ENCODE results near the gene AKAP9.
A peak's percentile ranks its signal among the peaks of the same experiment; 100 is the strongest.
"Not testable (repeated sequence)": the region's sequence is repeated elsewhere in the genome, so short reads cannot be mapped to it uniquely, and the experiment has no call there.

The AKAP9 gene

DNA sequence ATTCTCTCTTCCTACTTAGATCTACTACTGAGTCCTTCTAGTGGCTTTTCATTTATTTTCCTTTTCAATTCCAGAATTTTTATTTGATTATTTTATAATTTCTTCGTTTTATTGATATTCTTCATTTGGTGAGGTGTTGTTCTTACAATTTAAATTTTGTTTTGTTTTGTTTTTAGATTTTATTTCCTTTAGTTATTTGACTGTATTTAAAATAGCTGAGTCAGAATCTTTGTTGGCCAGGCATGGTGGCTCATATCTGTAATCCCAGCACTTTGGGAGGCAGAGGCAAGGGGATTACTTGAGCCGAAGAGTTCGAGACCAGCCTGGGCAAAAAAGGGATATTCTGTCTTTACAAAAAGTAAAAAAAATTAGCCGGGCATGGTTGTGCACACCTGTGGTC lies 36.1 kb downstream of the AKAP9 start:
- Mint-ChIP-seq H3K9me3 (peaks cover under 1% of the 10 kb centered on the region), H3K36me3 (ENCODE audit: low read depth) (peaks cover 20% of the 10 kb centered on the region), H3K4me1 (no peaks in the 10 kb centered on the region), H3K27me3 (ENCODE audit: low read depth, poor library complexity) (no peaks in the 10 kb centered on the region), H3K4me3 (no peak overlapping the region), H3K27ac (no peak overlapping the region)
- no peak for TF ChIP-seq CTCF (IDR thresholded peaks at IDR 0.05)
- DNase-seq = no peak

DNA sequence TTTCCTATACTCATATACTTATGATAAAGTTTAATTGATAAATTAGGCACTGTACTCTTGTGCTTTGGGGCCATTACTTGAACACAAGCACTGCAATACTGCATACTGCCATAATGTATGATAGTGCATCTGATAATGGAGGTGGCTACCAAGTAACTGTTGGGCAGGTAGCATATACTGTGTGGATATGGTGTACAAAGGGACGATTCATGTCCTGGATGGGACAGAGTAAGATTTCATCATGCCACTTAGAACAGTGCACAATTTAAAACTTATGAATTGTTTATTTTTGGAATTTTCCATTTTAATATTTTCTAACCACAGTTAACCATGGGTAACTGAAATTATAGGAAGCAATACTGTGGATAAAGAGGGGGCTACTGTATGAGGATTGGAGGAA lies 38.9 kb downstream of the AKAP9 start:
- H3K36me3 Mint-ChIP-seq (ENCODE audit: low read depth) = peaks cover 46% of the 10 kb centered on the region
- no peak overlapping the region for H3K27ac Mint-ChIP-seq
- DNase-seq = no peak
- no peaks in the 10 kb centered on the region for H3K27me3 Mint-ChIP-seq (ENCODE audit: low read depth, poor library complexity)
- TF ChIP-seq CTCF (IDR thresholded peaks at IDR 0.05) = no peak
- no peaks in the 10 kb centered on the region for H3K4me1 Mint-ChIP-seq
- peaks cover 29% of the 10 kb centered on the region for H3K9me3 Mint-ChIP-seq
- H3K4me3 Mint-ChIP-seq = no peak overlapping the region

GRCh38 chr7:91982352-91982751 lies 41.7 kb downstream of the AKAP9 start:
- H3K9me3 Mint-ChIP-seq = peaks cover 37% of the 10 kb centered on the region
- not testable (repeated sequence) for H3K27ac Mint-ChIP-seq; H3K4me3 Mint-ChIP-seq; DNase-seq; H3K4me1 Mint-ChIP-seq; H3K27me3 Mint-ChIP-seq (ENCODE audit: low read depth, poor library complexity)
- peaks cover 64% of the 10 kb centered on the region for H3K36me3 Mint-ChIP-seq (ENCODE audit: low read depth)

GRCh38 chr7:91988213-91988612 lies 47.6 kb downstream of the AKAP9 start:
- Mint-ChIP-seq H3K36me3 (ENCODE audit: low read depth) (peaks cover 44% of the 10 kb centered on the region), H3K9me3 (peaks cover 22% of the 10 kb centered on the region), H3K27ac (no peak overlapping the region), H3K4me3 (no peak overlapping the region), H3K4me1 (no peaks in the 10 kb centered on the region), H3K27me3 (ENCODE audit: low read depth, poor library complexity) (no peaks in the 10 kb centered on the region)
- no peak for DNase-seq
- no peak for TF ChIP-seq CTCF (IDR thresholded peaks at IDR 0.05)

DNA sequence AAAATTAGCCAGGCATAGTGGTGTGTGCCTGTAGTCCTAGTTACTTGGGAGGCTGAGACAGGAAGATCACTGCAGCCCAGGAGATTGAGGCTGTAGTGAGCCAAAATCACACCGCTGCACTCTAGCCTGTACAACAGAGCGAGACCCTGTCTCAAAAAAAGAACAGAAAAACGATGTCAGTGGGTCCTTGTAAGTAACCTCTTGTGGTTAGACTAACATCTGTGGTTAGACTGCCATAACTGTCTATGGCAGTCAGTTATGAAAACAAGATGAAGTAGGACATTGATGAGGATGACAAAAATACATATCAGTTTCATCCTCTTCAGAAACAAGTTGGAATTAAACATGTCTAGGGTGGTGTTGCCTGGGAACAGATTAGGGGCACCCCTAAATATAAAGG lies 53.3 kb downstream of the AKAP9 start:
- Mint-ChIP-seq H3K27ac (no peak overlapping the region), H3K9me3 (no peaks in the 10 kb centered on the region), H3K4me3 (no peak overlapping the region), H3K36me3 (ENCODE audit: low read depth) (peaks cover 58% of the 10 kb centered on the region), H3K27me3 (ENCODE audit: low read depth, poor library complexity) (no peaks in the 10 kb centered on the region), H3K4me1 (no peaks in the 10 kb centered on the region)
- no peak for TF ChIP-seq CTCF (IDR thresholded peaks at IDR 0.05)
- DNase-seq = no peak

DNA sequence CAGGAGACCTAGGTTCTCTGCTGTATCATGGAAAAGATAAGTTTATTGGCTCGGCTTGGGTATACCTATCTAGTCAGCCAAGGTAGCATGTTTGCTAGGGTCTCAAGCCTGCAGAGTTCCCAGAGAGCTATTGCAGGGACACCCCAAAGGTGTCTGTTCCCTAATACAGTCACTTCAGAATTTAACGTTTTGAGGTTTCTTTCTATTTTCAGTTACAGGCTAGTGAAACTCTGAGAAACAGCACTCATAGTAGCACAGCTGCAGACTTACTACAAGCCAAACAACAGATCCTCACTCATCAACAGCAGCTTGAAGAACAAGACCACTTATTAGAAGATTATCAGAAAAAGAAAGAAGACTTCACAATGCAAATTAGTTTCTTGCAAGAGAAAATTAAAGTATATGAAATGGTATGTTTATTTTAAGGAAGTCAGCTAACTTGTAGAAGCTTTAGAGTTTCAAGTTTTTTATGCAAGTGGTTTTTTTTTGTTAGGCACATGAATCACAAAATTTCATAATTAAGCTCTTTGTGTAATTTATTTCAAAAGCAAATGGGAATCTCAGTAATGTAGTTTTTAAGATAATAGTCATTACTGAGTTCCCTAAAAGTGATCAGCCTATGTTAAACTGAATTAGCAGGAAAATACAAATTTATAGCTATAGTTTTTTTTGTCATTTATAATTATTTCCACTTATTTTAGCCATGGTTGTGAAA lies 54.9 kb downstream of the AKAP9 start:
- Mint-ChIP-seq H3K36me3 (ENCODE audit: low read depth) (peaks cover 61% of the 10 kb centered on the region), H3K9me3 (no peaks in the 10 kb centered on the region), H3K27ac (peak overlapping the region; percentile 48), H3K4me3 (no peak overlapping the region), H3K27me3 (ENCODE audit: low read depth, poor library complexity) (no peaks in the 10 kb centered on the region), H3K4me1 (no peaks in the 10 kb centered on the region)
- no peak for TF ChIP-seq CTCF (IDR thresholded peaks at IDR 0.05)
- DNase-seq = no peak

Data from nephron progenitor cell (in vitro differentiated cells).